ENCODE results near the gene HEYL.
A peak's percentile ranks its signal among the peaks of the same experiment; 100 is the strongest.

HEYL gene

DNA sequence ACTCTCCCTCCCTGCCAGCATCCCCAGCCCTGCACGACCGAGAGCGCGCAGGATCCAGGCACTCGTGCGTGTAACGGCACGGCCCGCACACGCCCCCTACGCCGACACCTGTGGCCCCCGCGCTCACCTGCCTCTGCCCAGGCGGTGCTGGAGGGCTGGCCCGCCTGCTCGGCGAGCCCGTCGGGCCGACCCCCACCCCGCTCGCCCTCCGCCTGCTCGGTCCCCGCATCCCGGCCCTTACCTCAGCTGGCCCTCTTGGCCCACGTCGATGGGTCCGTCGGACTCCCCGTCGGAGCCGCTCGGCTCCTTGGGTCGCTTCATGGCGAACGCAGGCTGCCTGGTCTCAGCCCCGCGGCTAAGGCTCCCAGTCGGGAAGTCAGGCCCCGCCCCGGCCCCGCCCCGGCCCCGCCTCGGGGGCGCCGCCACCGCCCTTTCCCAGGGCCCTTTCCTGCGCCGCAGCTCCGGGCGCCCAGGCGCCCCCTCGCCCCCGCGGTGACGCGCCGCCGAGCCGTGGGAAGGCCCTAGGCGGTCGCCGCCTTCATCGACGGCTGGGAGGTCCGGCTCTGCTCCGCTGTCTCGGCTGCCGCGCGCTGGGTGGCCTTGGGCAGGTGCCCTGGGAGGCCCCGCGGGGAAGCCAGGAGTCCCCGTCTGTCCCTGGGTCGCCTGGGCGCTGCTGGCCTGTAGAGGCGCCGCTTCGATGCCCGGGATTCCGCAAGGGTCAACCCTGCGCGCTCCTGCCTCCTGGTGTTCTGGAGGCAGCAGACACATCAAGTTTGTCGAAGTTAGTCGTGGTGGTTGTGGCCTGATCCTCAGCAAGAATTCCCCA lies at the start of gene HEYL:
Gene HEYL (minus strand): TSS at position 339 of the 826 bp plus-strand sequence. CDS start 18 bp downstream, at position 321.
- DNase-seq, result peak; percentile 59

DNA sequence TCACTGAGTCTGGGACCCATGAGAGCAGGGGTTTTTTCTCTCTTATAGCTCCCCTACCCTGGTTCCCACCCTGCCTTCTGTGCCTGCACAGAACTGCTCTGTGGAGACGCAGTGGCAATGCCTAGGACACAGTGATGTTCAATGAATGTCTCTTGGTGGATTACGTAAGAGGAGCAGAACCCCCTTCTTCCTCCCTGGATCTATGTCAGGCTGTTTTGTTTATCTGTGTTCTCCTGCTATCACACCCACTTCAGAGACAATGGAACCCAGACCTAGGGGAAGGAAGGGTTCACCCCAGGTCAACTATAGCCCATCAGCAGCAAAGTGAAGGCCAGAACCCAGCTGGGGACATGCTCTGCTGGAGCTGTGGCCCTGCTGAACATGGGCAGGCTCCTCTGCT lies 49.8 kb upstream of the HEYL start:
- no peak for DNase-seq

DNA sequence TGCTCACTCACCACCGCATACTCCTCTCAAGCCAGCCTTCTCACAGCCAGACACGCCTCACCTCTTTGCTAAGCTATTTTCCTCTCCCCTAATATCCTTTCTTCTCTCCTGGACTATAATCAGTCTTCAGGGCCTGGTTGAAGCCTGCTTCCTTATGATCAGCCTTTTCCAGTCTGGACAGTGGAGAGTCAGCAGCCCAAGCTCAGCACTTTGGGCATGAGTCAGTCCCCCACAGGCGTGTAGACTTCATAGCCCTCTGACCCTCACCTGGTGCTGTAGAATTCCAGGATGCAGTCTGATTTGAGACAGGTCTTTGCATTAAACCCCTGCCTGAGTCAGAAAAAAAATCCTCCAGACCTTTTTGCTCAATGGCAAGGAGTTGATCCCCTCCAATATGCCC lies 49.3 kb upstream of the HEYL start:
- DNase-seq, result no peak

DNA sequence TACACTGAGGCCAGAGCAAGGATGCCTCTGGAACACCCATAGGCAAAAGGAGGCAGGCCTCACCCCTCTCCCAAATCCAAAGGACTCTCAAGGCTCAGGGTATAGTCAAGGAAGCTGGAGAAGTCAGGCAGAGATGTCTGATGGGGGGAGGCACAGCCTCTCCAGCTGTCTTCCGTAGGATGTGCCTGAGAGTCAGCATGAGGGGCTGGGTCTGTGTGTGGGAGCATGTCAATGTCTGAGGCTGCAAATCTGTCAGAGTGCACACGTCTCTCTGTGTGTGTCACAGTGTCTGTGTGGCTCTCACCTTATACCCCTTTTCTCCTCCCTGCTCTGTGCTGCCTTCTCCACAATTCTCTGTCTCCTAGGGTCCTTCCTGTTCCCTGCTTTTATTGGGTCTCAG lies 47.8 kb upstream of the HEYL start:
- no peak for DNase-seq

DNA sequence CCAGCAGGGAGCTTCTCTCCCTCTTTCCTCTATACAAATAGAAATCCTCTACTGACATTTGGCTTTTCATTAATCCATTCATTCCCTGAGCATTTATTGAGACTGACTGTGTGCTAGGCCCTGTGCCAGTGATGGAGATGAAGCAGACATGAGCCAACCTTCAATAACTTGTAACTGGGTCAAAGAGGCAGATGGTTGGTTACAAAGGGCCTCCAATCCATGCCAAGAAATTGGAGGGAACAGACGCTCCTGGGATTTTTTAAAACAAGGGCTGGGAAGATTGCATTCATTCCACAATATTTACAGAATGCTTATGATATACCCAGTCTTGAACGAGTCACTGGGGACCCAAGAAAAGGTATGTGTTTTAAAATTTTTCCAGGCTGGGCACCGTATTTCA lies 45.6 kb upstream of the HEYL start:
- no peak for DNase-seq

DNA sequence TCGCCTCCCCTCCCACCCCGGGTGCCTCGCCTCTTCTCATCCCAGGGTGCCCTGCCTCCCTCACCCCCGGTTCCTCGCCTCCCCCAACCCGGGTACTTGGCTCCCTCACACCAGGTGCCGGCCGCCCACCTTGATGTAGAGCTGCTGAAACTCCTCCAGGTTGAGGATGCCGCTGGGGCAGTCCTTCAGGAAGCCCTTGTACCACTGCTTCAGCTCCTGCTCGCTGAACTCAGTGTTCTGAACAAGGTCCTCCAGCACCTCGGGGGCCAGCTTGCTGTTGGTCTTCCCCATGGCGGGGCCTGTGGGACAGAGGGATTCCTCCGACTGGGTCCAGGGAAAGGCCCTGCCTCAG lies 44.8 kb upstream of the HEYL start:
- no peak for DNase-seq

DNA sequence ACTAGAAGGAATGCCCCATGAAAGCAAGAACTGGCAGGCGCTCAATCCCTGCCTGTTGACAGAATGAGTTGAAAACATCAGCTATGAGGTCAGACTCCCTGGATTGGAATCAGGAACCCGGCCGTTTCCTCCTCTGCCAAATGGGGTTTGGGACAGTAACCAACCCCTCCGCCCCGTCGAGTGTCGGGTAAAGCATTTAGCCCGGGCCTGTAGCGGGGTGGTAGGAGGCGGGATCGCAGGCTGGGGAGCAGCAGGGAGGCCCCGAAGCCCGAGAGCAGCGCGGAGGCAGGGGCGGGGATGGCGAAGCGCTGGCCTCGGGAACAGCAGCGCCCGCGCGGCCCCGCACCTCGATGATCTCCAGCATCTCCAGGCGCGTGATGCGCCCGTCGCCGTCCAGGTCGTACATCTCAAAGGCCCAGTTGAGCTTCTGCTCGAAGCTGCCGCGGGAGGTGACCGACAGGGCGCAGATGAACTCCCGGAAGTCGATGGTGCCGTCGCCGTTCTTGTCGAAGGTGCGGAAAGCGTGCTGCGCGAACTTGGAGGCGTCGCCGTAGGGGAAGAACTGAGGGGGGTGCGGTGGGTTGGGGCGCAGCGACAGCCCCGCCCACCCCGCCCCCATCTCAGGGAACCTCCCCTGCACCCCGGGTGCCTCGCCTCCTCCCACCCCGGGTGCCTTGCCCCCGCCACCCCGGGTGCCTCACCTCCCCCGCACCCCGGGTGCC lies 44.3 kb upstream of the HEYL start:
- DNase-seq, result peak; percentile 32

DNA sequence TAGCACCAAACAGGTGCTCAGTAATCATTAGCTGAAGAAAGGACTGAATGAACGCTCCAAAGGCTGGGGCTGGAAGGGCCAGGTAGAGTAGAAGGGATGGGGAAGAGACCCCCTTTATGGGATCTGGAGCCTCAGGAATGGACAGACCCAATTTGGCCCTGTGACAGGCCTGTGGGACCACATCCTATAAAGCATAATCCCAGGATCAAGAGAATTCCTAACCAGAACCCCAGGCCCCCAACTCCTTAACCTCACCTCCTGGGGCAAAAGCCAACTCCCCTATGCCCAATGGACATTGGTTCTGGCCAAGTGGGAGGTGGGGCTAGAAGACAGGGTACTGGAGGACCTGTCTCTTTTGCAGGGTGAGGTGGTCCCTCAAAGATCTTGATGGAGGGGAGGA lies 42.6 kb upstream of the HEYL start:
- DNase-seq, result no peak

DNA sequence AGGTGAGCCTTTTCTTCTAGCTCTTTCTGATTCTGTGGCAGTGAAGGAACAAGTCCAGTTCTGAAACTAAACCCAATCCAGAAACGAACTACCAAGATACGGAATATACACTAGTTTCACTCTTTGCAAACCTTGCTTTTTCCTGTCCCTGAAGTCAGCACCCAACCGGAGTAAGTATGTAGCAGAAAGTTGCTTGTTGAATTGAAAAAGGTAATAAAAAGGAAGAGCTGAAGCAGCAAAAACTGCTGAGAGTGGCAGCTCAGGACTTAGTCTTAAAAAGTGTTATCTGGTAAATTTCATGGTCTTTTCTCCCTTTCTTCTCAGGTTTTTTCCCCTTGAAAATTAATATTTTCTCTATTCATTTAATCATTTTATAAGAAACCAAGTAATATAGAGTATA lies 41.9 kb upstream of the HEYL start:
- DNase-seq, result no peak

DNA sequence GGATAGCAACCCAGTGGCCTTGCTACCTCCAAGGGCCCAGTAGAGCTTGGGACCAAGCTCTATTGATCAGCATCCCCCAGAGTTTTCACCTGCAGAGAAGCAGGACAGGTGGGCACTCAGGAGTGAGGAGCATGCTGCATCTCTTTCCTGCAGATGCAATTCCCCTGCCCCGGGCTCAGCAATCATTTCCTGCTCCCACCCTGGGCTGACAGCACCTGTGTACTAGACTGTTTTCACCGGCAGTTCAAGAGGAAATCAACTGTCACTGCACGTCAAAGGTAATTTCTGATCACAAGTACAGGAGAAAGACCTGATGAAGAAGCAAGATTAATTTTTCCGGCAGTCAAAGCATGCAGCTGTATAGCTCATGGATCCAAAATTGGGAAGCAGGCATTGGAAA lies 41.3 kb upstream of the HEYL start:
- DNase-seq, result no peak

DNA sequence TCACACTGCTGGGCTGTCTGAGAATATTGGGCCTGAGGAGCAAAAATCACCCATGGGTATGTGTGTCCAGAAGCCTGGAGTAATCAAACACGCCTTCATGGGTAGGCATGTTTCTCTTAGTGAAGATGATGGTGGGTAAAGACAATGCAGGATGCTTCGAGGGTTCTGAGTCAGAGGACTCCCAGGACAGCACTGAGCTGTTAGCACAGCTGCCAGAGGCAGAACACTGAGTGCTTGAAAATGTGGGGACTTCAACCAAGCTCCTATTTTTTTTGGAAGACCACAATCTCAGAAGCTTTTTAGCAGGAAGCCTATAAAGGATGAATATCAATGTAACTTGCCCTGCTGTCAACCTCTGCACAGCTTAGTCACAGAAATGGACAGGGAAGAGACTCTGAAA lies 40.4 kb upstream of the HEYL start:
- DNase-seq, result no peak

DNA sequence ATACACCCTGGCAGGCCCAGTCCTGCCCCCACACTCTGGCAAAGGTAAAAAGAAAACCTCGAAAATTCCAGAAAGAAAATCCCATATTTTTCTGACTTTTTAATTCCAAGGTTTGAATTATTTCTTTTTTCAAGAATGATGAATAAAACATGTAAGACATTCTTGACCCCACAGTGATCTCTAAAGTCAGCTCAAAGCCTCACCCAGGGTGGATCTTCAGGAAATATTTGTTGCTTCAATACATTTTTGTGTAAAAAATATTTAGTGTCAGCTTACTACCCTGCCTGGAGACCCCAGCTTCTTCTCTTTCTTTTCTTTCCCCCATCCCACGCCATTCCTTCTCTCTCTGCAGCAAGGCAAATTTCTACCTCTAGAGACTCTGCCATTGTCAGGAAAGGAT lies 39.4 kb upstream of the HEYL start:
- DNase-seq, result no peak

DNA sequence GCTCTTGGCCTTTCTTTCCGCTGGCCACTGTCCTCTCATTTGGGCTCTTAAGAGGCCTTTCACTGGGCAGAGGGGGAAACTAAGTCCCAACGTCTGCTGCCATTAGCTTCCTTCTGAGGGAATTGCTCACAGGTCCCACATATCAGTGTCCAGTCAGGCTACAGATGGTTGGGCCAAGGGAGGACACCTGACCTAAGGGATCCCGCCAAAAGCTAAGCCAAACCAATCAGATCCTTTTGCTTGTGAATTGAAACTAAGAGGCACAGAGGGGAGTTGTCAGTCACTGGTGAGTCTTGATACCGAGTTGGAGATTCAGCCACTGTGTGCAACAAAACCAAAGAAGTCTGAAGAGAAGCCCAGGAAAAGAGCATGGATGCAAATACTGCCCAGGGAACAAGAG lies 38.2 kb upstream of the HEYL start:
- no peak for DNase-seq

DNA sequence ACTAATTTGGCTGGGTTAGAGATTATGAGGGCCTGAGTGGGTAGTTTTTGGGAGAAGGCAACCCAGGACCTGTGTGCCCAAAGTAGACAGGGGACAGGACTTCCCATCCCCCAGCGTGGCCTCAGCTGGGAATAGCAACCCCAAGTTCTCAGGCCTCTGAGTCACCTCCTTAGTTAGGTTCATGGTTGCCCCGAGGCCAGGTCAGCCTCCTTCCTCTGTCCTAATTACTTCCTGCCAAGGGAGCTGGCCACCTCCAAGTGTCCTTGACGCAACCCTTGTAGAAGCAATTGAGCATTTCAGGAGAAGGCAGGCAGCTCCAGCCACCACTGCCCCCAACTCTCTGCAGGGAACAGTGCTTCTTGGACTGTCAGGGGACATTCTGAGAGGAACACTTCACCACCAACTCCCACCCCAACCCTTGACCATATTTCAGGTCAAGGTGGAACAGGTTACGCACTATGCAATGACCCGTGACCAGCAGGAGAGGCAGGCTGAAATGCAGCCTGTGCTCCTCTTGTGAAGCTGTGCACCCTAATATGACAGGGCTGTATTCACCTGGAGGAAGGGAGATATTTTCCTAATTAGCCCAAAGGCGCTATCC lies 37.6 kb upstream of the HEYL start:
- DNase-seq, result no peak

DNA sequence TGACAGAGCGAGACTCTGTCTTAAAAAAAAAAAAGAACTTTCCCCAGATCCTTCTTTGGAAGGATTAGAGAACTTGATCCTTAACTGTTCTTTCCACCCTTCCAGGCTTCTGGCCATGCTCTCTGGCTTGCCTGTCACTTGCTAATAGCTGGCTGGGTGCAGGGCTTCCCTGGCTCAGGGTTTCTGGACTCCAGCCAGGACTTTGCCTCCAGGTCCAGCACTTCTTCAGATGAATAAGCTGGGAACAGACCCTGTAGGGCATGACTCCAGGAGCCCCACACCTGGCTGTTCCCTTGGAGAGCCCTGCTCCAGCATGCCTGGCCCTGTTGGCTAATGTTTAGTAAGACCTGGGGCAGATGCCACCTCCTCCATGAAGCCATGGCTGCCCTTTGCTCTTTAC lies 35.8 kb upstream of the HEYL start:
- no peak for DNase-seq

DNA sequence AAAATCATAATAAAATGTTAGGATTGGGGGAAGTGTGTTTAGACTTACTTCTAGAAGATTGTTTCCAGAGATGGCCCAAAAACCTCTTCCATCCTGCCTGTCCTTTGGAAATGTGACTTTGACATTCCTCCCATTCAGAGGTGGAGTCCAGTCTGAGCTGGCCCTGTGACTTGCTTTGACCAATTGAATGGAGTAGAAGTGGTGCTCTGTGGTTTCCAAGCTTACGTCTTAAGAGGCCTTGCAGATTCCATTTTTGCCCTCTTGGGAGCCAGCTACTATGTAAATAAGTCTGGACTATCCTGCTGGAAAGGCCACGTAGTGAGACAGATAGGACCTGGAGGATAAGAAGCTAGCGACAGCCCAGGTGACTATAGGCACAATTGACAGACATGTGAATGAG lies 33.8 kb upstream of the HEYL start:
- no peak for DNase-seq

DNA sequence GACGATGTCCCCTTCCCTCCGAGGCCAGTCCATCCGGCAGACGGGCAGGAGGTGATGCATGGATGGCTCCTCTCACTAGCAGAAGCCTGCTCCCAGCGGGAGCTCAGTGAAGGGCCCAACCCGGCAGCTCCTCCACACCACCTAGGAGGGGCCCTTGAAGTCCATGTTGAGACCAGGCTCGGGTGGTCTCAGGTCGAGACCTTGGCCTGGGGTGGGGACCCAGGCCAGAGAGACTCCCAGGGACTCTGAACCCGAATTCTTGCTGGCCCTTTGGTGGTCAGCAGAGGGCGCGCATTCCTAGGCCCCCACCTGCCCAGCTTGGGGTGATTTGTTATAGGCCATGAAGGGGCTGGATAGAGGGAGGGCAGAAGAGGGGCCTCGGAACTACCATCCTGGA lies 33.1 kb upstream of the HEYL start:
- no peak for DNase-seq

DNA sequence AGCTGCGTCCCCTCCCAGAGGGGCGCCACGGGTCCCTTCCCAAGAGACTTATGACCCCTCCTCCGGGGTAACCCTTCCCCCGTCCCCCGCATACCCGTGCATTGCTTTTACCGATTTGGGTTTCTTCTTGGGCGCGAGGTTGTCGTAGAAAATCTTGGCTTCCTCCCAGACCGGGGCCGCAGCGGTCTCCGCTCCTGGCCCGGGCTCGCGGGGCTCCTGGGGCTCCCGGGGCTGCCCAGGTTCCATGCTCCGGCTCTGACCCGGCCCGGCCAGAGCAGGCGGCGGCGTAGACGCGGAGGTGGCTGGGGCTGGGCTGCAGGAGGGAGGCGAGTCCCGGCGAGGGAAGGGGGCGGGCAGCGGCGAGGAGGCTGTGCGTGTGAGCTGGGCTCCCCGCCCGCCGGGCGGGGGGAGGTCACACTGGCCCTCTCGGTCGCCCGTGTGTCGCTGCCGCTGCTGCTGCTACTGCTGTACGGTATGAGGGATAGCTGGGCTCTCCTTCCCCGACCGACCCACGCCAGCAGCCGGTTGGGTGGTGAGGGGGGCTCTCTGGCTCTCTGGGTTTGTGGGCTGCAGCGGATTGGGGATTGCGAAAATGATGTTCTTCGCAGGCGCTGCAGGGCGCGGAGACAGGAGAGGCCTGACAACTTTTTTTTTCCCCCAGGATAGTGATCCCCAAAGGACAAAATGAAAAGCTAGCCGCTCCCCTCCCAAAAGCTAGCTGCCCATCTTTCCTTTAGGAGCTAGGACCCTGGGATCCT lies 32.5 kb upstream of the HEYL start, which contains the start of gene NT5C1A:
Gene NT5C1A (minus strand): TSS at position 315 of the 758 bp plus-strand sequence. CDS start 69 bp downstream, at position 246.
- peak; percentile 20 for DNase-seq

DNA sequence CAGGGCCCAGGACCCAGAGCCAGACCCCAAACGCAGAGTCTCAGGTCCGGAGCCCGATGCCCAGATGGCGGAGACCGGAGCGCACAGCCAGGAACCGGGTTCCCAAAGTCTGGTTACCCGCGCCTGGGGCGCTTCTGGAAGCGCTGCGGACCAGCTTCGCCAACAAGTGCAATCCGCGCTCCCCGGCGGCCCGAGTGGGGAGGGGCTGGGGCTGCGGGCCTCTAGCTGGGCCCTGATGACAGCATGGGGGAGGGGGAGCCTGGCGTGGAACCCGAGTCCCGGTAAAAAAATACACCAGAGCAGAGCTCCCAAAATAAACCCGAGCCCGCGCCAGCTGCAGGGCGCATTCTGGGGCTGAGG lies 32.0 kb upstream of the HEYL start:
- no peak for DNase-seq

DNA sequence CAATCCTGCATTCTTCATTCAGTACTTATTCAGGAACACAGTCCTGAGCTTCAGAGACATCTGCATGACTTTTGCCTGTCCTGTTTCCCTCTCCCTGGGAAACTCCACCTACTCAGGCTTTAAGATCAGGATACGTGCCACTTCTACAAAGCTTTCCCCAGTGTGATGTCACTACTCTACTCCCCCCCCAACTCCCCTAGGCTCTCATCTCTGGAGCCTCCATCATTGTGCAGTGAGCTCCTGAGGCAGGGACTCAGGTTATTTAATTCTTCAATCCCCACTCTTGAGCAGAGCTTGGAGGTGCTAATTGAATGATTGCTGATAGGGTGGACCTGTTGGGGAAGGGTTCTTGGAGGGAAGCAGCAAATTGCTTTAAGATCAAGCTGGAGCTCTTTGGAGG lies 31.2 kb upstream of the HEYL start:
- DNase-seq, result no peak

DNA sequence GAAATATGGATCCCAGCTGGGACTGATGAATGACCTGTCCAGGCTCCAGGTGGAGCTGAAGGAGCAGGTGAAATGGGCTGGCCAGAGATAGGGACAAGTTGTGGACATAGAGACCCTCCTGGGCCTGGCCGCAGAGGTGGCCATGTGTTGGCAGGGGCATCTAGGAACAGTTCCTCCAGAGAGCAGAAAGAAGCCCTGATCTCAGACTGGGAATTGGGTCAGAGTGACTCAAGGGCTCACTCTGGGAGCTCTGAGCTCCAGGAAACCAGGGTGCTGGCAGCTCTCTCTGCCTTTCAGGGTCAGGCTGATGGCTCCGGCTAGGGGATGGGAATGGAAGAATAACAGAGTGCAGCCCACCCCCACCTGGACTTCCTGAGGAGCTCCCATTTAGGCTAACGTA lies 29.5 kb upstream of the HEYL start:
- DNase-seq, result no peak

DNA sequence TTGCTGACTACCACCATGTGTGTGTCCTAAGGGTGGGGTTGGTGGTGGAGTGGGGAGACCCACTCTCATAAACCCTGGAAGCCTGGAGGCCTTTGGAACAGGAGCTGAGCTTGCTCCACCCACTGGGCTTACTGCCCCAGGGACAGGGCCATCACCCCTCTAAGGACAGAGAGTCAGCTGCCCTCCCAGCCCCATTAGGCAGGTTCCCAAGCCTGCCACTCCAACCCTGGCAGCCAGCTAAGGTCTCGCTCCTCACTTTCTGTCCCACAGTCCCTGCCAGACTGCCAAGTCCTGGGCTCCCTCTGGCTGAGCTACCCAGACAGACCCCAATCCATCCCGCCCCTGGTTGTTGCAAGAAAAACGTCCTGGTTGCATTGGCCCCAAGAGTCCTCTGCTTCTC lies 28.7 kb upstream of the HEYL start:
- no peak for DNase-seq

DNA sequence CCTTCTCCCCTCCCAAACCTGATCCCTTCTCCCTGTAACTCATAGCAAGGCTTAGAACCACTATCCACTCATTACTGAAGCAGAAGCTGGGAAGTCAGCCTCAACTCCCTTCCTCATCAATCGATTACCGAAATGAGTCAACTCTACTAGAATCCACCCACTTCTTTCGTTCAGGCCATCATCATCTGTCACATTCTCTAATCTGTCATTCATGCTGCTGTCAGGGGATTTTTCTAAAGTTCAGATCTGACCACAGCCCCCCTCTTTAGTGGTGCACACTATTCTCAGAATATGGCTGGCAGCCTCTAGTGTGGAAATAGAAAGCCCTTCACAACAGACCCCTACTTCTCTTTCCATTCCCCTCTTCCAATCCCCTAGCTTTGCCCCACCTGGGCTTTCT lies 27.3 kb upstream of the HEYL start:
- peak; percentile 34 for DNase-seq

DNA sequence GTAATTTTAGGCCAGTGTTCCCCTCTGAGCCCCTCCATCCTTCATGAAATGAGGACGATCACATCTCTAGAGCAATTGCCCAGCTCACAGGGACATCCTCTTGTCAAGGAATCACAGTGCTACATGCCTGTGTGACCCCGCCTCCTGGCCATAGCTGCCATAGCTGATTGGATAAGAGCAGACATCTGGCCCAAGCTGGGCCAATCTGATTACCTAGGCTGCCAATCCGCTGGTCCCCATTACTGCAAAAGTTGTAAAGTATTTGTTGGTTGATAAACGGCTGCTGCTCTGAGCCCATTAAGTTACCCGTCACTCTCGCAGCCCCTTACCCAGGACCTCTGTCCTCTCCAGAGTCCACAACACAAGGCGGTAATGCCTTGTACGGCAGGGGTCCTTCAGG lies 24.1 kb upstream of the HEYL start:
- no peak for DNase-seq
